Measurements from ENCODE around the gene RNF157.

The RNF157 gene

DNA sequence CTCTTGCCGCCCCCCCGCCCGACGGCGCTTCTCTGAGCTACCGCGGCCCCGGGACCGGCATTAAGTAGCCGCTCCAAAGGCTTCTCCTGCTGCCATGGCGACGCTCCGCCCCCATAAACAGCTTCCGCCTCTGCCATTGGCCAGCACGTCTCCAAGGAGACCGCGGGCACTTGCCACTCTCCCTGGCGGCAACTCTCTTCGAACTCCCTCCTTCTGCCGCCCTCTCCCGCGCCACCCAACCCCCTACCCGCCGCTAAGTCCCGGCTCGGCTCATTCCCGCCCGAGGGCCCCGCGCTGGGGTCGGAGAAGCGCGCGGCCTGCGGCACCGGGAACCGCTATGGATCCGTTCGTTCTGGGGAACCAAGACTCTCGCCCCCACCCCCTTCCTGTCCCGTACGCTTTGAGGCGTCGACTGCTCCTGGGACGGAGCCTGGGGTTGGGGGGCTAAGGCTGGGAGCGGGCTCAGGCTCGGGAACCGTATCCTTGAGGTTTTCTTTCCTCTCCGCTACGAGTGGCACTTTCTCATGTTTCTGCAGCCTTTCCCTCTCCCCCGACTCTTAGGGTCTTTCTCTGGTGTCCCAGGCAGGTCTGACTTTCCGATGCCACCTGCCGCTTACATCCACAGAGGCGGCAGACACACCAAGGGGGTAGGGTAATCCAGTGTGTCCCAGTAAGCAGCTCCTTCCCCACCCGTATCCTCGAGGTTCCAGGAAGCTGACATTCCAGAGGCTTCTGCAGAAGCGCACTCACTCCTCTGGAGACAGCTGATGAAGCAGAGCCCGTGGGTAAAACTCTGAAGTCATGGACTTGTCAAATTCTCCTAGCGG lies 98.9 kb downstream of the RNF157 start, which contains the start of gene FOXJ1:
FOXJ1 (minus strand) TSS at position 34 of the 827 bp plus-strand sequence. CDS start 850 bp downstream, outside the sequence.
- TF ChIP-seq, protein P1, sequence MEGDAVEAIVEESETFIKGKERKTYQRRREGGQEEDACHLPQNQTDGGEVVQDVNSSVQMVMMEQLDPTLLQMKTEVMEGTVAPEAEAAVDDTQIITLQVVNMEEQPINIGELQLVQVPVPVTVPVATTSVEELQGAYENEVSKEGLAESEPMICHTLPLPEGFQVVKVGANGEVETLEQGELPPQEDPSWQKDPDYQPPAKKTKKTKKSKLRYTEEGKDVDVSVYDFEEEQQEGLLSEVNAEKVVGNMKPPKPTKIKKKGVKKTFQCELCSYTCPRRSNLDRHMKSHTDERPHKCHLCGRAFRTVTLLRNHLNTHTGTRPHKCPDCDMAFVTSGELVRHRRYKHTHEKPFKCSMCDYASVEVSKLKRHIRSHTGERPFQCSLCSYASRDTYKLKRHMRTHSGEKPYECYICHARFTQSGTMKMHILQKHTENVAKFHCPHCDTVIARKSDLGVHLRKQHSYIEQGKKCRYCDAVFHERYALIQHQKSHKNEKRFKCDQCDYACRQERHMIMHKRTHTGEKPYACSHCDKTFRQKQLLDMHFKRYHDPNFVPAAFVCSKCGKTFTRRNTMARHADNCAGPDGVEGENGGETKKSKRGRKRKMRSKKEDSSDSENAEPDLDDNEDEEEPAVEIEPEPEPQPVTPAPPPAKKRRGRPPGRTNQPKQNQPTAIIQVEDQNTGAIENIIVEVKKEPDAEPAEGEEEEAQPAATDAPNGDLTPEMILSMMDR (IDR thresholded peaks at IDR 0.05; ENCODE audit: insufficient read depth, low read depth, low read length, missing control alignments), result no peak
- DNase-seq (ENCODE audit: low read depth), result peak; percentile 86
- peak within 1 kb of the TSS; percentile 37 for H3K4me3 ChIP-seq (ENCODE audit: low read length)

DNA sequence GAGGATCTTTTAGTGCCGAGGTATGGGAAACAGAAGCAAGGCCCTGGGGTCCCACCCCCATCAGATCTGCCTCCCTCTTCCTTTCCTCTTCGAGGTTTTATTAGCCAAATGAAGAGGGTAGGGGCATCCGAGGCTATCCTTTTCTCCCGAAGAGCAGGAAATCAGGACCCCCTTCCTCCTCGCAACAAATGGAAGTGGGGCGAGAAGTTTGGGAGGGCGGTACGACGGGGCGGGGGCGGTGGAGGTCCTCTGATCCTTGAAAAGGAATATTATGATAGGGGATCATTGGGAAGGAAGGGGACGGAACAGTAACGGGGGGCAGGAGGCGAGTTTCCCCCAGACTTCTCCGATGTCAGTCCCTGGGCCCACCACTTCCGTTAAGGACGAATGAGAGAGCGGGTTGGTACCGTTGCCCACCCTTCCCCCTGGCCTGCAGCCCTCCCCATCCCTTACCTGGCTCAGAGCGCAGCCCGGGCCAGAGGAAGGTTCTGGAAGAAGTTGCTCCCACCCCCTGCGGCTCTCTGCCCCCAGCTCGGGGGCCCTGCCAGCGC lies 99.6 kb downstream of the RNF157 start:
- no peak for DNase-seq (ENCODE audit: low read depth)
- H3K4me3 ChIP-seq (ENCODE audit: low read length), result no peak overlapping the region
- TF ChIP-seq, protein P1 (IDR thresholded peaks at IDR 0.05; ENCODE audit: insufficient read depth, low read depth, low read length, missing control alignments), result no peak

DNA sequence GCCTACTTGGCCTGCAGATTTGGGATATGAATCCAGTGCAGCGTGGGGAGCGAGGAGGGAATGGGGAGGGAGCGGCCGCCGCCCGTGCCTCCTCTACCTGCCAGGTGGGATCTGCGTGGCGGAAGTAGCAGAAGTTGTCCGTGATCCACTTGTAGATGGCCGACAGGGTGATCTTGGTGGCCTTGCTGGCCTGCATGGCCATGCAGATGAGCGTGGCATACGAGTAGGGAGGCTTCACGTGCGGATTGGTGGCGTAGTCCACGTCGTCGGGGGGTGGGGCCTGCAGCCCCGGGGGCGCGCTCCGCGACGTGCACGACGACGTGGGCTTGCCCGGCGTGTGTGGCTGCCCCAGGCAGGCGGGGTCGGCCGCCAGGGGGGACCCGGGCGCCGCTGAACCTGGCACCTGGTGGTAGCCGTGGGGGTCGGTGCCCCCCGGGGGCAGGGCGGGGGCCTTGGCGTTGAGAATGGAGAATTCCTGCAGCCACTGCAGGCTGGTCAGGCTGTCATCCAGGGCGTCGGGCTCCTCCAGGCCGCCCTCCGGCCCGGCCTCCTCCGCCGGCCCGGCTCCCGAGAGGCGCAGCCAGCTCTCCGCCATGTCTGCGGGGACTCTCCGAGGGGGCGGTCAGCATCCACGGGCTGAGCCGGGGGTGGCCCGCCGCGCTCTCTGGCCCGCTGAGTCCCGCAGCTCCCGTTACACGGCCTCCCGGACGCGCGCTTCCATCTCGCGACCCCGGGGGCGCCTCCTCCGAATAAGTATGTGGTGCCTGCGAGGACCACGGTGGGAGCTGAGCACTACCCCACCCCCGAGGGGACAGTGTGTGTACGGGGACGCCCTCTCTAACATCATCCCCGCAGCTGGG lies 100.3 kb downstream of the RNF157 start:
- DNase-seq (ENCODE audit: low read depth), result no peak
- TF ChIP-seq, protein P1 (IDR thresholded peaks at IDR 0.05; ENCODE audit: insufficient read depth, low read depth, low read length, missing control alignments), result no peak
- H3K4me3 ChIP-seq (ENCODE audit: low read length), result no peak overlapping the region

DNA sequence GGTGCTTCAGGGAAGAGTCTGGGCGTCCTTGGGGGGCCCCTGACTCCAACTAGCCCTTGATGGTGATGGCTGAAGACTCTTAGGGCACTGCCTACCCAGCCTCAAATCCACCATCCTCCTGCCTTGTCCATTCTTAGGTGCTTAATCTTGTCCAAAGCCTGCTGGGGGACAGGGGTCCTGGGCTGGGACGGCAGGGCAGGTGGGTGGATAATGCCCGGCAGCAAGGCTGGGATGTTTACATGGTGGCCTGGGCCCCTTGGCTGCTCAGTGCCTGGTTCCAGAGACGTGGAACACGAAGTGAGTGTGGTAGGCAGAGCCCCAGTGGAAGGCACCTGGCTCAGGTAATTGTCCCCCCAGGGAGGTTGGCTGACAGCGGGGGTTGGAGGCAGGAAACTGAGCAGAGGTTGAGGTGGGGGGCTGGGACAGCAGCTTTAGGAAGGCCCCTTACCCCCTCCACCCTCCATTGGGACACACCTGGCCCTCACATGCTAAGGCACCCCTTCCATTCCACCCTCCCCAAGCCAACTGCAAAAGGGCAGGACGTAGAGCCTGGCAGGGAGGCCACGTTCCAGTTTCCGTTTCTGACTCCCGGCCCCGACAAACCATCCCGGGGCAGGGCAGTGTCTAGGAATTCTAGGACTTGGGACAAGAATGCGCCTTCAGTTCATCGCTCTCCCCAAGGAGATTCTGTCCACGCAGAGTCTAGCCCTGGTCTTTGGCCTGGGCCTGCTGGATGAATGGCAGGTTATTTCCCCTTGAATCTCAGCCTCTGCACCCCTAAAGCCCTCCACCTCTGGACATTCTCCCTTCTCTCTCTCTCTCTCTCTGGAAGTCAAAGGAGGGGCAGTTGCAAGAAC lies 101.2 kb downstream of the RNF157 start:
- no peak for DNase-seq (ENCODE audit: low read depth)
- no peak overlapping the region for H3K4me3 ChIP-seq (ENCODE audit: low read length)

DNA sequence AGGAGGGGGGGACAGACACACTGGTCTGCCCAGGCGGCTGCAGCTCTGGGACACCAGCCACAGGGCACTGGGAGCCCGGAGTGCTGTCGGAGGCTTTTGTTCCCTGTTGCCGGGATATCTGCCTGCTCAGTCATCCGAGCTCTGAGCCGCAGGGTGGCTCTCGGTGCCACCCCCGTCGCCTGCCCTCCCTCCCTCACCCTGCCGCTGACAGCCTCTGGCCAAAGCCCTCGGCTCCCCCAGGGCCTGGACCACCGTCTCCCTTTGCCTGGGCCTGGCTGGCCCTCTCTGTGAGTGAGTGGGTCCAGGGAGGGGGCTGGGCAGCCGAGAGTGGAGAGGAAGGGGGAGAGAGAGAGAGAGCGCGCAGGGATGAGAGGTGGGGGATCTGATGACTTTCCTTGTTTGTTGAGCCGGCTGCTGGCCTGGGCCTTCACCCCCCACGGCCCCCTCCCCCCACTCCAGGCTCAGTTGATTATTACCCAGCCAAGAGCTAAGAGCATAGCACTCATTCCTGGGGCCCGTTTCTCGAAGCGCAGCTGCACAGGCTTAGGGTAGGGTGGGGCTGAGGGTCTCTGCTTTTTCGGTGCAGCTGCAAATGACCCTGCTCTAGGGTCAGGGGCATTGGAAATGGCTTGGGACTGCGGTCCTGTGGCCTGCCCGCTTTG lies 101.9 kb downstream of the RNF157 start:
- TF ChIP-seq, protein P1 (IDR thresholded peaks at IDR 0.05; ENCODE audit: insufficient read depth, low read depth, low read length, missing control alignments), result no peak
- H3K4me3 ChIP-seq (ENCODE audit: low read length), result no peak overlapping the region
- no peak for DNase-seq (ENCODE audit: low read depth)

More for the DNA sequence above, 101.2 kb downstream of the RNF157 start:
- TF ChIP-seq, protein P1 (IDR thresholded peaks at IDR 0.05; ENCODE audit: insufficient read depth, low read depth, low read length, missing control alignments), result no peak

Measured in epithelial cell of esophagus (primary cell).